HCT116 (cell line): ENCODE results near the gene RFX1. TPM values are rescaled to one million over a fixed set of nuclear protein-coding genes. Genes with fewer than 3 reads are reported as not detected.

Experiments used
- ATAC-seq: fragments of 200-7000 bp; cut with Tn5 transposase; 2 replicates; pipeline ENCODE4 v1.9.1; 2020; ENCODE audit warnings: mild to moderate bottlenecking, moderate library complexity
- BruUV-seq: library from RNA; stranded (reverse); fragments of 400-500 nt; replicated peaks from 2 replicates; lab custom pipeline; 2021; lab: Mats Ljungman, UMichigan
- CTCF ChIA-PET: fragments of 300-600 bp; sonication (Branson Sonifier 250); formaldehyde crosslinking; loops from one replicate; lab custom pipeline; 2021; ENCODE audit warnings: antibody characterized with exemption; lab: Charles Lee
- POLR2A ChIA-PET: fragments of 300-600, 350-600 bp; sonication (Branson Sonifier 250); formaldehyde crosslinking; loops from one replicate; lab custom pipeline; 2021; ENCODE audit warnings: antibody characterized with exemption; lab: Charles Lee
- RAD21 ChIA-PET, 2 experiments: fragments of 300-600 bp; sonication (Branson Sonifier 250); formaldehyde crosslinking; loops; one replicate each; lab custom pipeline; 2023; ENCODE audit warnings: low total read pairs in 2 of 2; ENCODE audit not compliant: uncharacterized antibody in 2 of 2, unreplicated experiment in 2 of 2, low non-redundant PET in 1 of 2; lab: Charles Lee
- DNase-seq: peaks from one replicate; pipeline ENCODE4 v3.0.0-alpha.2; 2010; ENCODE audit warnings: low read depth, low spot score
- H2AFZ ChIP-seq: fragments of 200-600 bp; shearing (Covaris generic), sonication (generic); 2 replicates; pipeline ENCODE4 v1.6.1; 2017; ENCODE audit warnings: low read depth, mixed run types, mixed read lengths, antibody characterized with exemption, low read length; ENCODE audit not compliant: poor library complexity, severe bottlenecking
- H3K27ac ChIP-seq: 2 replicates; pipeline ENCODE4 v1.5.1; 2012; ENCODE audit warnings: low read depth, low read length
- H3K27me3 ChIP-seq: fragments of 200-600 bp; sonication (generic); 2 replicates; pipeline ENCODE4 v1.6.1; 2016; ENCODE audit warnings: mixed run types, low read length, mixed read lengths; ENCODE audit not compliant: insufficient read depth
- H3K36me3 ChIP-seq, 2 experiments: fragments of 200-500 bp in 1 of 2; fragments of 200-600 bp in 1 of 2; sonication (Bioruptor generic) in 1 of 2; sonication (generic) in 1 of 2; 2 replicates each; pipeline versions ENCODE4 v1.5.1 to v1.6.1; 2014 to 2016; ENCODE audit warnings: low read length in 2 of 2, inconsistent platforms in 1 of 2, mixed read lengths in 1 of 2, mixed run types in 1 of 2; ENCODE audit not compliant: insufficient read depth in 2 of 2, control insufficient read depth in 1 of 2
- H3K4me1 ChIP-seq, 2 experiments: fragments of 200-600 bp in 1 of 2; sonication (generic) in 1 of 2; 2 replicates each; pipeline versions ENCODE4 v1.5.1 to v1.6.1; 2012 to 2017; ENCODE audit warnings: low read length in 2 of 2, inconsistent platforms in 1 of 2, mild to moderate bottlenecking in 1 of 2, mixed read lengths in 1 of 2, mixed run types in 1 of 2, moderate library complexity in 1 of 2; ENCODE audit not compliant: insufficient read depth in 2 of 2, control insufficient read depth in 1 of 2
- H3K4me2 ChIP-seq: fragments of 200-600 bp; sonication (generic); 2 replicates; pipeline ENCODE4 v1.6.1; 2017; ENCODE audit warnings: mixed run types, low read length, mixed read lengths
- H3K4me3 ChIP-seq, 2 experiments: fragments of 200-600 bp in 1 of 2; sonication (generic) in 1 of 2; replicated peaks in 1 of 2; 2 replicates each; pipeline ENCODE4 v1.5.1; 2011 to 2016; ENCODE audit warnings: low read length in 2 of 2, control low read depth in 1 of 2, low read depth in 1 of 2, mild to moderate bottlenecking in 1 of 2, mixed read lengths in 1 of 2, mixed run types in 1 of 2
- H3K79me2 ChIP-seq: fragments of 200-600 bp; sonication (generic); 2 replicates; pipeline ENCODE4 v1.6.1; 2017; ENCODE audit warnings: mild to moderate bottlenecking, mixed run types, low read length, moderate library complexity, mixed read lengths; ENCODE audit not compliant: insufficient read depth
- H3K9ac ChIP-seq: fragments of 200-600 bp; sonication (generic); 2 replicates; pipeline ENCODE4 v1.6.1; 2016; ENCODE audit warnings: low read length, mixed read lengths
- H3K9me2 ChIP-seq: fragments of 200-600 bp; sonication (generic), shearing (Covaris generic); 2 replicates; pipeline ENCODE4 v1.6.1; 2017; ENCODE audit warnings: mixed run types, mild to moderate bottlenecking, moderate library complexity; ENCODE audit not compliant: insufficient read depth
- H3K9me3 ChIP-seq, 2 experiments: fragments of 200-500 bp in 1 of 2; fragments of 200-600 bp in 1 of 2; sonication (Bioruptor generic) in 1 of 2; sonication (generic) in 1 of 2; 2 replicates each; pipeline ENCODE4 v1.6.1; 2014 to 2017; ENCODE audit warnings: low read length in 2 of 2, mixed read lengths in 2 of 2, inconsistent platforms in 1 of 2, low read depth in 1 of 2, mild to moderate bottlenecking in 1 of 2, mixed run types in 1 of 2, moderate library complexity in 1 of 2; ENCODE audit not compliant: control insufficient read depth in 1 of 2, insufficient read depth in 1 of 2
- H4K20me1 ChIP-seq: fragments of 200-600 bp; sonication (generic), shearing (Covaris generic); 2 replicates; pipeline ENCODE4 v1.6.1; 2017; ENCODE audit warnings: mixed run types, mild to moderate bottlenecking, moderate library complexity; ENCODE audit not compliant: insufficient read depth
- ATF3 ChIP-seq: IDR thresholded peaks from 2 replicates; pipeline ENCODE4 v1.6.1; 2012
- EGR1 ChIP-seq: IDR thresholded peaks from 2 replicates; pipeline ENCODE4 v1.6.1; 2012; ENCODE audit warnings: low read depth
- ELF1 ChIP-seq: IDR thresholded peaks from 2 replicates; pipeline ENCODE4 v1.6.1; 2012; ENCODE audit warnings: low read depth, borderline replicate concordance
- EZH2 ChIP-seq: fragments of 200-600 bp; sonication (generic); IDR thresholded peaks from 2 replicates; pipeline ENCODE4 v1.6.1; 2017; ENCODE audit warnings: antibody characterized with exemption, mixed run types
- JUND ChIP-seq: IDR thresholded peaks from 2 replicates; pipeline ENCODE4 v1.6.1; 2012
- MAX ChIP-seq: IDR thresholded peaks from 2 replicates; pipeline ENCODE4 v1.6.1; 2012
- POLR2A ChIP-seq: IDR thresholded peaks from 2 replicates; pipeline ENCODE4 v1.7.0; 2011; ENCODE audit warnings: borderline replicate concordance; ENCODE audit not compliant: insufficient read depth, insufficient read length; ENCODE audit errors: extremely low read depth
- RAD21 ChIP-seq: IDR thresholded peaks from 2 replicates; pipeline ENCODE4 v1.6.1; 2012; ENCODE audit warnings: low read depth, mild to moderate bottlenecking
- SIN3A ChIP-seq: IDR thresholded peaks from 2 replicates; pipeline ENCODE4 v1.6.1; 2012; ENCODE audit warnings: low read depth
- SP1 ChIP-seq: IDR thresholded peaks from 2 replicates; pipeline ENCODE4 v1.6.1; 2012; ENCODE audit warnings: low read depth
- TCF7L2 ChIP-seq: IDR thresholded peaks from 2 replicates; pipeline ENCODE4 v1.7.0; 2011; ENCODE audit warnings: borderline replicate concordance, inconsistent platforms; ENCODE audit not compliant: insufficient read depth, insufficient read length; ENCODE audit errors: extremely low read depth
- ZBTB33 ChIP-seq: IDR thresholded peaks from 2 replicates; pipeline ENCODE4 v1.6.1; 2011; ENCODE audit warnings: mild to moderate bottlenecking, low read length, moderate library complexity; ENCODE audit not compliant: insufficient replicate concordance; ENCODE audit errors: extremely low read depth
- ZFX ChIP-seq: fragments of 450-650 bp; IDR thresholded peaks from 2 replicates; pipeline ENCODE4 v1.6.1; 2017
- ZNF274 ChIP-seq: fragments of 200-500 bp; sonication (Bioruptor generic); IDR thresholded peaks from 2 replicates; pipeline ENCODE4 v1.6.1; 2014; ENCODE audit warnings: mild to moderate bottlenecking, low read depth, low read length, inconsistent platforms
- intact Hi-C: fragments of 100-400 bp; cut with micrococcal nuclease; formaldehyde crosslinking; loops from 2 replicates; pipeline ENCODE4 v1.10.0; 2022
- total RNA-seq: library from RNA; stranded (reverse); gene quantifications from one replicate; pipeline ENCODE4 v1.2.1, GENCODE V29; 2021; ENCODE audit not compliant: unreplicated experiment

The RFX1 gene
- total RNA-seq, 1 experiment from 2014 or later = 16.3 TPM

- Histone ChIP-seq H3K27ac (no peak overlapping the region), H3K9me3 (peaks cover 0 to 6% of the 10 kb centered on the region in 2 experiments; a peak in 1 of 4 replicates), H3K27me3 (no peaks in the 10 kb centered on the region), H3K9me2 (no peaks in the 10 kb centered on the region), H3K79me2 (no peaks in the 10 kb centered on the region), H3K9ac (no peak overlapping the region), H3K36me3 (peaks cover 10 to 33% of the 10 kb centered on the region in 2 experiments), H3K4me1 (no peaks in the 10 kb centered on the region), H3K4me3 (no peak overlapping the region), H4K20me1 (no peaks in the 10 kb centered on the region), H3K4me2 (no peak overlapping the region), H2AFZ (no peak overlapping the region)
- no TSS peak for BruUV-seq
- no peak for TF ChIP-seq ELF1
- no peak for TF ChIP-seq EGR1
- no peak for TF ChIP-seq EZH2
- no peak for TF ChIP-seq ATF3
- no peak for TF ChIP-seq ZNF274
- no peak for TF ChIP-seq JUND
- TF ChIP-seq MAX = no peak
- TF ChIP-seq POLR2A = no peak
- no peak for TF ChIP-seq SIN3A
- TF ChIP-seq ZBTB33 = no peak
- no peak for TF ChIP-seq SP1
- TF ChIP-seq ZFX = no peak
- no peak for TF ChIP-seq TCF7L2
- TF ChIP-seq RAD21 = no peak
- ATAC-seq (no peak), DNase-seq (no peak)
- intact Hi-C loops = no loop called here
- ChIA-PET POLR2A (no interaction called here), RAD21 (no interaction called here), CTCF (no interaction called here)
Measured at GRCh38 chr19:13918726-13919411, 87.3 kb downstream of the RFX1 start.
